HG03460 (cell line): Measurements from ENCODE around the gene TPST1.
"Not testable (repeated sequence)": the region's sequence is repeated elsewhere in the genome, so short reads cannot be mapped to it uniquely, and the experiment has no call there.

Experiments
- ATAC-seq: cut with Tn5 transposase; IDR thresholded peaks from one replicate; pipeline ENCODE4 v1.9.1; 2021; ENCODE audit not compliant: unreplicated experiment

Gene TPST1

GRCh38 chr7:66204822-66205740 is at the start of gene TPST1:
Gene TPST1, plus strand, starts transcription at chr7:66205334. Its CDS starts 35,092 bp downstream, at chr7:66240426.
- peak; percentile 87 for ATAC-seq

GRCh38 chr7:66156035-66156434 is 49.1 kb upstream of the TPST1 start:
- not testable (repeated sequence) for ATAC-seq

- ATAC-seq = no peak
These were observed 48.1 kb upstream of the TPST1 start for GRCh38 chr7:66157060-66157459.

- ATAC-seq = no peak
These were observed 42.5 kb upstream of the TPST1 start for GRCh38 chr7:66162622-66163021.

GRCh38 chr7:66163186-66163610 is 41.9 kb upstream of the TPST1 start:
- ATAC-seq = no peak

- ATAC-seq = no peak
These were observed 40.8 kb upstream of the TPST1 start for GRCh38 chr7:66164356-66164755.

GRCh38 chr7:66167773-66168387 is 37.3 kb upstream of the TPST1 start:
- ATAC-seq = no peak

- ATAC-seq = no peak
These were observed 35.5 kb upstream of the TPST1 start for GRCh38 chr7:66169616-66170015.

GRCh38 chr7:66170309-66171231 is 34.6 kb upstream of the TPST1 start:
- no peak for ATAC-seq

GRCh38 chr7:66172536-66173401 is 32.4 kb upstream of the TPST1 start:
- not testable (repeated sequence) for ATAC-seq

GRCh38 chr7:66173856-66174255 is 31.3 kb upstream of the TPST1 start:
- no peak for ATAC-seq

GRCh38 chr7:66175006-66175405 is 30.1 kb upstream of the TPST1 start:
- ATAC-seq = not testable (repeated sequence)

- no peak for ATAC-seq
These were observed 28.2 kb upstream of the TPST1 start for GRCh38 chr7:66176914-66177313.

GRCh38 chr7:66178258-66178657 is 26.9 kb upstream of the TPST1 start:
- no peak for ATAC-seq

GRCh38 chr7:66181329-66181728 is 23.8 kb upstream of the TPST1 start:
- no peak for ATAC-seq

- no peak for ATAC-seq
These were observed 23.3 kb upstream of the TPST1 start for GRCh38 chr7:66181845-66182244.

- no peak for ATAC-seq
These were observed 22.2 kb upstream of the TPST1 start for GRCh38 chr7:66182920-66183319.

- ATAC-seq = no peak
These were observed 21.4 kb upstream of the TPST1 start for GRCh38 chr7:66183700-66184099.

GRCh38 chr7:66185680-66186187 is 19.4 kb upstream of the TPST1 start:
- ATAC-seq = no peak

GRCh38 chr7:66186991-66187390 is 18.1 kb upstream of the TPST1 start:
- ATAC-seq = no peak
